ENCODE results near the gene C20orf204.

The C20orf204 gene

GRCh38 chr20:64030371-64031134, 5.4 kb upstream of the C20orf204 start:
- no peak for TF ChIP-seq CTCF (conservative IDR thresholded peaks at IDR 0.05)
- no peak for TF ChIP-seq ZFX (IDR thresholded peaks at IDR 0.05)
- H3K27ac ChIP-seq: no peak overlapping the region

GRCh38 chr20:64031822-64032314, 4.1 kb upstream of the C20orf204 start:
- TF ChIP-seq ZFX (IDR thresholded peaks at IDR 0.05): no peak
- TF ChIP-seq CTCF (conservative IDR thresholded peaks at IDR 0.05): no peak
- H3K27ac ChIP-seq: no peak overlapping the region

GRCh38 chr20:64032706-64033624, 3.0 kb upstream of the C20orf204 start:
- H3K27ac ChIP-seq: no peak overlapping the region

GRCh38 chr20:64033981-64034493, 1.9 kb upstream of the C20orf204 start:
- H3K27ac ChIP-seq: no peak overlapping the region

More at GRCh38 chr20:64032706-64033624, 3.0 kb upstream of the C20orf204 start:
- TF ChIP-seq ZFX (IDR thresholded peaks at IDR 0.05) (no peak), CTCF (conservative IDR thresholded peaks at IDR 0.05) (no peak)

GRCh38 chr20:64035066-64035932, 683 bp upstream of the C20orf204 start:
- H3K27ac ChIP-seq: no peak overlapping the region

More at GRCh38 chr20:64033981-64034493, 1.9 kb upstream of the C20orf204 start:
- TF ChIP-seq ZFX (IDR thresholded peaks at IDR 0.05) (no peak), CTCF (conservative IDR thresholded peaks at IDR 0.05) (no peak)

More at GRCh38 chr20:64035066-64035932, 683 bp upstream of the C20orf204 start:
- TF ChIP-seq ZFX (IDR thresholded peaks at IDR 0.05): no peak
- no peak for TF ChIP-seq CTCF (conservative IDR thresholded peaks at IDR 0.05)

Data from C4-2B (cell line).